HCT116 (cell line): ENCODE results near the gene TRIM61.

Experiments
- EZH2 ChIP-seq: fragments of 200-600 bp; sonication (generic); IDR thresholded peaks from 2 replicates; pipeline ENCODE4 v1.6.1; 2017; ENCODE audit warnings: antibody characterized with exemption, mixed run types
- EZH2phosphoT487 ChIP-seq: fragments of 200-600 bp; IDR thresholded peaks from 2 replicates; pipeline ENCODE4 v1.6.1; 2018; ENCODE audit warnings: antibody characterized with exemption, borderline replicate concordance
- POLR2A ChIP-seq: IDR thresholded peaks from 2 replicates; pipeline ENCODE4 v1.7.0; 2011; ENCODE audit warnings: borderline replicate concordance; ENCODE audit not compliant: insufficient read depth, insufficient read length; ENCODE audit errors: extremely low read depth
- POLR2AphosphoS5 ChIP-seq: IDR thresholded peaks from 2 replicates; pipeline ENCODE4 v1.6.1; 2011; ENCODE audit warnings: mild to moderate bottlenecking, low read depth, low read length, moderate library complexity
- SP1 ChIP-seq: IDR thresholded peaks from 2 replicates; pipeline ENCODE4 v1.6.1; 2012; ENCODE audit warnings: low read depth
- TF ChIP-seq, protein P1 (sequence below), 3 experiments: fragments of 200-600 bp in 1 of 3; sonication (generic) in 1 of 3; IDR thresholded peaks in 2 of 3; conservative IDR thresholded peaks in 1 of 3; 2 replicates each; pipeline ENCODE4 v1.5.1; 2012 to 2017; ENCODE audit warnings: low read depth in 2 of 3, low read length in 2 of 3, antibody characterized with exemption in 1 of 3, borderline replicate concordance in 1 of 3, control low read depth in 1 of 3, mild to moderate bottlenecking in 1 of 3, mixed read lengths in 1 of 3, mixed run types in 1 of 3, moderate library complexity in 1 of 3; ENCODE audit not compliant: insufficient read depth in 1 of 3
- TF ChIP-seq, protein P2 (sequence below): IDR thresholded peaks from 2 replicates; pipeline ENCODE4 v1.6.1; 2012; ENCODE audit warnings: low read depth

DNA sequence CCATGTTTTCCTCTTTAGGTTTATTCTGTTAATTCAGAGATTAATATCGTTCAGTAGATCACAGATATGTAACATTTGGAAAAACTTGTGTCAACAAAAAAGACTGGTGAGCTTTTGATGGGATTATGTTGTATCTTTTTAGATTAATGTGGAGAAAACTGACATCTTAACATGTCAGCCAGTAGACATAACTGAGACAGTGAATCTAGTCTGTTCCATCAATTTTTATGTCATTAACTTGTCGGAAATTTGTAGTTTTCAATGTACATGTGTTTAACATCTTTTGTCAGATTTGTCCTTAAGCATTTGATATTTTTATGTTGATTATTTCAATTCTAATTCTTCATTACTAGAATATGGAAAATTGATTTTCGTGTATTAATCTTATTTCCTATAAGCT, 58.5 kb downstream of the TRIM61 start:
- TF ChIP-seq EZH2phosphoT487 = no peak
- no peak for TF ChIP-seq POLR2AphosphoS5
- TF ChIP-seq, protein P1, sequence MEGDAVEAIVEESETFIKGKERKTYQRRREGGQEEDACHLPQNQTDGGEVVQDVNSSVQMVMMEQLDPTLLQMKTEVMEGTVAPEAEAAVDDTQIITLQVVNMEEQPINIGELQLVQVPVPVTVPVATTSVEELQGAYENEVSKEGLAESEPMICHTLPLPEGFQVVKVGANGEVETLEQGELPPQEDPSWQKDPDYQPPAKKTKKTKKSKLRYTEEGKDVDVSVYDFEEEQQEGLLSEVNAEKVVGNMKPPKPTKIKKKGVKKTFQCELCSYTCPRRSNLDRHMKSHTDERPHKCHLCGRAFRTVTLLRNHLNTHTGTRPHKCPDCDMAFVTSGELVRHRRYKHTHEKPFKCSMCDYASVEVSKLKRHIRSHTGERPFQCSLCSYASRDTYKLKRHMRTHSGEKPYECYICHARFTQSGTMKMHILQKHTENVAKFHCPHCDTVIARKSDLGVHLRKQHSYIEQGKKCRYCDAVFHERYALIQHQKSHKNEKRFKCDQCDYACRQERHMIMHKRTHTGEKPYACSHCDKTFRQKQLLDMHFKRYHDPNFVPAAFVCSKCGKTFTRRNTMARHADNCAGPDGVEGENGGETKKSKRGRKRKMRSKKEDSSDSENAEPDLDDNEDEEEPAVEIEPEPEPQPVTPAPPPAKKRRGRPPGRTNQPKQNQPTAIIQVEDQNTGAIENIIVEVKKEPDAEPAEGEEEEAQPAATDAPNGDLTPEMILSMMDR (IDR thresholded peaks at IDR 0.05 in 2 of 3, conservative IDR thresholded peaks at IDR 0.05 in 1 of 3; ENCODE audit: borderline replicate concordance in 1 of 3, insufficient read depth in 1 of 3, low read depth in 2 of 3, low read length in 2 of 3) = no peak
- TF ChIP-seq EZH2 = no peak
- TF ChIP-seq SP1 = no peak
- TF ChIP-seq, protein P2, sequence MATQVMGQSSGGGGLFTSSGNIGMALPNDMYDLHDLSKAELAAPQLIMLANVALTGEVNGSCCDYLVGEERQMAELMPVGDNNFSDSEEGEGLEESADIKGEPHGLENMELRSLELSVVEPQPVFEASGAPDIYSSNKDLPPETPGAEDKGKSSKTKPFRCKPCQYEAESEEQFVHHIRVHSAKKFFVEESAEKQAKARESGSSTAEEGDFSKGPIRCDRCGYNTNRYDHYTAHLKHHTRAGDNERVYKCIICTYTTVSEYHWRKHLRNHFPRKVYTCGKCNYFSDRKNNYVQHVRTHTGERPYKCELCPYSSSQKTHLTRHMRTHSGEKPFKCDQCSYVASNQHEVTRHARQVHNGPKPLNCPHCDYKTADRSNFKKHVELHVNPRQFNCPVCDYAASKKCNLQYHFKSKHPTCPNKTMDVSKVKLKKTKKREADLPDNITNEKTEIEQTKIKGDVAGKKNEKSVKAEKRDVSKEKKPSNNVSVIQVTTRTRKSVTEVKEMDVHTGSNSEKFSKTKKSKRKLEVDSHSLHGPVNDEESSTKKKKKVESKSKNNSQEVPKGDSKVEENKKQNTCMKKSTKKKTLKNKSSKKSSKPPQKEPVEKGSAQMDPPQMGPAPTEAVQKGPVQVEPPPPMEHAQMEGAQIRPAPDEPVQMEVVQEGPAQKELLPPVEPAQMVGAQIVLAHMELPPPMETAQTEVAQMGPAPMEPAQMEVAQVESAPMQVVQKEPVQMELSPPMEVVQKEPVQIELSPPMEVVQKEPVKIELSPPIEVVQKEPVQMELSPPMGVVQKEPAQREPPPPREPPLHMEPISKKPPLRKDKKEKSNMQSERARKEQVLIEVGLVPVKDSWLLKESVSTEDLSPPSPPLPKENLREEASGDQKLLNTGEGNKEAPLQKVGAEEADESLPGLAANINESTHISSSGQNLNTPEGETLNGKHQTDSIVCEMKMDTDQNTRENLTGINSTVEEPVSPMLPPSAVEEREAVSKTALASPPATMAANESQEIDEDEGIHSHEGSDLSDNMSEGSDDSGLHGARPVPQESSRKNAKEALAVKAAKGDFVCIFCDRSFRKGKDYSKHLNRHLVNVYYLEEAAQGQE = no peak
- TF ChIP-seq POLR2A = no peak
